Astrocyte (in vitro differentiated cells and primary cell): ENCODE measurements around the gene ACKR4. TPM values are rescaled to one million over a fixed set of nuclear protein-coding genes. Genes with fewer than 3 reads are reported as not detected.

Source experiments
- DNase-seq: peaks from one replicate; pipeline ENCODE4 v3.0.0-alpha.2; 2010; ENCODE audit warnings: low read depth
- FAIRE-seq: peaks from 2 replicates; lab custom pipeline; 2011; peaks lifted over from hg19 to GRCh38; lab: Jason Lieb, UNC
- H2AFZ ChIP-seq: 2 replicates; pipeline ENCODE4 v1.6.0; 2012; ENCODE audit warnings: low read depth, low read length, inconsistent platforms
- H3K27ac ChIP-seq: 2 replicates; pipeline ENCODE4 v1.5.1; 2011; ENCODE audit warnings: low read depth, low read length, inconsistent platforms
- H3K27me3 ChIP-seq: 2 replicates; pipeline ENCODE4 v1.6.0; 2011; ENCODE audit warnings: low read length, inconsistent platforms; ENCODE audit not compliant: insufficient read depth
- H3K36me3 ChIP-seq: 2 replicates; pipeline ENCODE4 v1.5.1; 2011; ENCODE audit warnings: low read length, inconsistent platforms; ENCODE audit not compliant: insufficient read depth
- H3K4me1 ChIP-seq: 2 replicates; pipeline ENCODE4 v1.5.1; 2011; ENCODE audit warnings: low read length, inconsistent platforms; ENCODE audit not compliant: insufficient read depth
- H3K4me2 ChIP-seq: 2 replicates; pipeline ENCODE4 v1.6.0; 2012; ENCODE audit warnings: low read length, inconsistent platforms
- H3K4me3 ChIP-seq: 2 replicates; pipeline ENCODE4 v1.5.1; 2011; ENCODE audit warnings: low read depth, mild to moderate bottlenecking, low read length, inconsistent platforms; ENCODE audit not compliant: insufficient read depth
- H3K79me2 ChIP-seq: 2 replicates; pipeline ENCODE4 v1.6.0; 2012; ENCODE audit warnings: mild to moderate bottlenecking, low read length, inconsistent platforms; ENCODE audit not compliant: insufficient read depth
- H3K9ac ChIP-seq: 2 replicates; pipeline ENCODE4 v1.6.0; 2012; ENCODE audit warnings: mild to moderate bottlenecking, low read length, inconsistent platforms
- H3K9me3 ChIP-seq: 2 replicates; pipeline ENCODE4 v1.5.1; 2012; ENCODE audit warnings: low read depth, mild to moderate bottlenecking, low read length, inconsistent platforms; ENCODE audit not compliant: insufficient read depth
- H4K20me1 ChIP-seq: 2 replicates; pipeline ENCODE4 v1.6.0; 2012; ENCODE audit warnings: low read length, inconsistent platforms; ENCODE audit not compliant: insufficient read depth
- H3K27ac Mint-ChIP-seq: one replicate; pipeline ENCODE4 v1.8.0; 2021; ENCODE audit warnings: mild to moderate bottlenecking, mixed read lengths; ENCODE audit not compliant: unreplicated experiment
- H3K27me3 Mint-ChIP-seq: one replicate; pipeline ENCODE4 v1.8.0; 2021; ENCODE audit warnings: low read depth, mixed read lengths; ENCODE audit not compliant: unreplicated experiment
- H3K36me3 Mint-ChIP-seq: one replicate; pipeline ENCODE4 v1.8.0; 2021; ENCODE audit warnings: low read depth, mixed read lengths; ENCODE audit not compliant: unreplicated experiment
- H3K4me1 Mint-ChIP-seq: one replicate; pipeline ENCODE4 v1.8.0; 2021; ENCODE audit warnings: low read depth, mixed read lengths; ENCODE audit not compliant: unreplicated experiment
- H3K4me3 Mint-ChIP-seq: one replicate; pipeline ENCODE4 v1.8.0; 2021; ENCODE audit warnings: mild to moderate bottlenecking, moderate library complexity, mixed read lengths; ENCODE audit not compliant: unreplicated experiment
- H3K9me3 Mint-ChIP-seq: one replicate; pipeline ENCODE4 v1.8.0; 2021; ENCODE audit warnings: mild to moderate bottlenecking, mixed read lengths; ENCODE audit not compliant: unreplicated experiment
- EZH2 ChIP-seq: IDR thresholded peaks from 2 replicates; pipeline ENCODE4 v1.6.1; 2012; ENCODE audit warnings: mild to moderate bottlenecking, low read length, inconsistent platforms; ENCODE audit not compliant: insufficient read depth
- total RNA-seq: library from RNA; stranded (reverse); gene quantifications from 2 replicates; pipeline ENCODE4 v1.2.1, GENCODE V29; 2021
- TF ChIP-seq, protein P1 (sequence below): IDR thresholded peaks from 2 replicates; pipeline ENCODE4 v1.5.1; 2011; ENCODE audit warnings: low read depth, mild to moderate bottlenecking, inconsistent platforms, low read length, moderate library complexity; ENCODE audit not compliant: insufficient read depth

Gene ACKR4
- total RNA-seq, 1 donor from 2014 or later: not detected

DNA sequence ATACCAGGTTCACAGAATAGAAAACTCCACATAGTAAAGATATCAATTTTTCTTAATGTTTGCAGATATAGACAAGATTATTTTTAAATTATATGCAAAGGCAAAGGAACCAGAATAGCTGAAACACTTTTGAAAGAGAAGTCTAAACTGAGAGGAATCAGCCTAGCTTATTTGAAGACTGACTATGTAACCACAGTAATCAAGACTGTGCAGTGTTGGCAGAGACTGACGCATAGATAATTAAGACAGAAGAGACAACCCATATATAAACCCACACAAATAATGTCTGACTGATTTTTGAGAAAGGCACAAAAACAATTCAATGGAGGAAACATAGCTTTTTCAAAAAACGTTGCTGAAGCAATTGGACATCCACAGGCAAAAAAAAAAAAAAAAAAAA lies 28.6 kb upstream of the ACKR4 start:
- Histone ChIP-seq H2AFZ (no peak overlapping the region), H3K36me3 (no peaks in the 10 kb centered on the region), H3K27ac (no peak overlapping the region), H3K4me1 (no peaks in the 10 kb centered on the region), H3K9ac (no peak overlapping the region), H3K9me3 (no peaks in the 10 kb centered on the region), H4K20me1 (no peaks in the 10 kb centered on the region), H3K27me3 (no peaks in the 10 kb centered on the region), H3K4me3 (no peak overlapping the region), H3K79me2 (no peaks in the 10 kb centered on the region), H3K4me2 (no peak overlapping the region)
- H3K4me3 Mint-ChIP-seq: no peak overlapping the region
- TF ChIP-seq, protein P1, sequence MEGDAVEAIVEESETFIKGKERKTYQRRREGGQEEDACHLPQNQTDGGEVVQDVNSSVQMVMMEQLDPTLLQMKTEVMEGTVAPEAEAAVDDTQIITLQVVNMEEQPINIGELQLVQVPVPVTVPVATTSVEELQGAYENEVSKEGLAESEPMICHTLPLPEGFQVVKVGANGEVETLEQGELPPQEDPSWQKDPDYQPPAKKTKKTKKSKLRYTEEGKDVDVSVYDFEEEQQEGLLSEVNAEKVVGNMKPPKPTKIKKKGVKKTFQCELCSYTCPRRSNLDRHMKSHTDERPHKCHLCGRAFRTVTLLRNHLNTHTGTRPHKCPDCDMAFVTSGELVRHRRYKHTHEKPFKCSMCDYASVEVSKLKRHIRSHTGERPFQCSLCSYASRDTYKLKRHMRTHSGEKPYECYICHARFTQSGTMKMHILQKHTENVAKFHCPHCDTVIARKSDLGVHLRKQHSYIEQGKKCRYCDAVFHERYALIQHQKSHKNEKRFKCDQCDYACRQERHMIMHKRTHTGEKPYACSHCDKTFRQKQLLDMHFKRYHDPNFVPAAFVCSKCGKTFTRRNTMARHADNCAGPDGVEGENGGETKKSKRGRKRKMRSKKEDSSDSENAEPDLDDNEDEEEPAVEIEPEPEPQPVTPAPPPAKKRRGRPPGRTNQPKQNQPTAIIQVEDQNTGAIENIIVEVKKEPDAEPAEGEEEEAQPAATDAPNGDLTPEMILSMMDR: no peak
- TF ChIP-seq EZH2: no peak
- H3K36me3 Mint-ChIP-seq: peaks cover 7% of the 10 kb centered on the region
- no peaks in the 10 kb centered on the region for H3K27me3 Mint-ChIP-seq
- peaks cover 6% of the 10 kb centered on the region for H3K9me3 Mint-ChIP-seq
- no peak overlapping the region for H3K27ac Mint-ChIP-seq
- FAIRE-seq: no peak
- peaks cover 5% of the 10 kb centered on the region for H3K4me1 Mint-ChIP-seq
- no peak for DNase-seq

DNA sequence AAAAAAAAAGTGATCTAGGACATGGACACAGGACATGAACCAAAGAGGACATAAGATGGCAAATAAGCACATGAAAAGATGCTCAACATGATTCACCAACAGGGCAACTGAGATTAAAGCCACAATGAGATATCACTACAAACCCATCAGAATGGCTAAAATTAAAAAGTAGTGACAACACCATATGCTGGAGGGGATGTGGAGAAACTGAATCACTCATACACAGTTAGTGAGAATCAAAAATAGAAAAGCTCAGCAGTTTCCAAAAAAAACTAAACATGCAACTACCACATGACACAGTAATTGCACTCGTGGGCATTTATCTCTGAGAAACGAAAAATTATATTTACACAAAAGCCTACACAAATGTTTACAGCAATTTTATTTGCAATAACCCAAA lies 27.9 kb upstream of the ACKR4 start:
- H2AFZ ChIP-seq: no peak overlapping the region
- Mint-ChIP-seq H3K4me3 (no peak overlapping the region), H3K27me3 (no peaks in the 10 kb centered on the region), H3K36me3 (peaks cover 7% of the 10 kb centered on the region), H3K9me3 (peaks cover 6% of the 10 kb centered on the region), H3K4me1 (peaks cover 5% of the 10 kb centered on the region), H3K27ac (no peak overlapping the region)
- no peaks in the 10 kb centered on the region for H3K36me3 ChIP-seq
- no peaks in the 10 kb centered on the region for H3K9me3 ChIP-seq
- DNase-seq (no peak), FAIRE-seq (no peak)
- H4K20me1 ChIP-seq: no peaks in the 10 kb centered on the region
- H3K4me1 ChIP-seq: no peaks in the 10 kb centered on the region
- no peaks in the 10 kb centered on the region for H3K79me2 ChIP-seq
- no peaks in the 10 kb centered on the region for H3K27me3 ChIP-seq
- H3K4me2 ChIP-seq: no peak overlapping the region
- H3K9ac ChIP-seq: no peak overlapping the region
- no peak overlapping the region for H3K27ac ChIP-seq
- no peak overlapping the region for H3K4me3 ChIP-seq
- TF ChIP-seq, protein P1: no peak
- no peak for TF ChIP-seq EZH2

DNA sequence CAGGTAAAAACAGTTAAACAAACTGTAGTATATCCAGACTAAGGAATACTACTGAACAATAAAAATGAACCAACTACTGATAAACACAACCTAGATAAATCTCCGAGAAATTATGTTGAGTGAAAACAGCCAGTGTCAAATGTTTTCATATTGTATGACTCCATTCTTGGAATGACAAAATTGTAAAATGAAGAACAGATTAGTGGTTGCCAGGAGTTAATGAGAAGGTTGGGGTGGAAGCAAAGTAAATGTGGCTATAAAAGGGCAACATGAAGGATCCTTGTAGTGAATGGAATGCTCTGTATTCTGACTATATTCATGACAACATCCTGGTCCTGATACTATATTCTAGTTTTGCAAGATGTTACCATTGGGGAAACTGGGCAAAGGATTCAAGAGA lies 27.5 kb upstream of the ACKR4 start:
- Histone ChIP-seq H3K27me3 (no peaks in the 10 kb centered on the region), H3K4me1 (no peaks in the 10 kb centered on the region), H2AFZ (no peak overlapping the region), H3K36me3 (no peaks in the 10 kb centered on the region), H3K9me3 (no peaks in the 10 kb centered on the region), H3K4me3 (no peak overlapping the region), H3K9ac (no peak overlapping the region), H3K27ac (no peak overlapping the region), H3K79me2 (no peaks in the 10 kb centered on the region), H4K20me1 (no peaks in the 10 kb centered on the region), H3K4me2 (no peak overlapping the region)
- peaks cover 5% of the 10 kb centered on the region for H3K4me1 Mint-ChIP-seq
- H3K36me3 Mint-ChIP-seq: peaks cover 7% of the 10 kb centered on the region
- no peak for TF ChIP-seq EZH2
- TF ChIP-seq, protein P1: no peak
- no peaks in the 10 kb centered on the region for H3K27me3 Mint-ChIP-seq
- H3K4me3 Mint-ChIP-seq: no peak overlapping the region
- peaks cover 6% of the 10 kb centered on the region for H3K9me3 Mint-ChIP-seq
- H3K27ac Mint-ChIP-seq: no peak overlapping the region
- FAIRE-seq (peak; percentile 81), DNase-seq (peak; percentile 36)
